ENCODE data around the gene SSNA1. TPM values are rescaled to one million over a fixed set of nuclear protein-coding genes. Genes with fewer than 3 reads are reported as not detected.

Gene SSNA1
- total and polyA plus RNA-seq, 4 experiments from 2014 or later: 48.6 to 161 (median 83.1) TPM

GRCh38 chr9:137205126-137206069, 16.9 kb downstream of the SSNA1 start, which contains the start of the genes NDOR1 and TMEM203:
Gene NDOR1, plus strand, starts transcription at chr9:137205700. Its CDS starts 78 bp downstream, at chr9:137205778.
Gene TMEM203, minus strand, starts transcription at chr9:137205648. Its CDS starts 234 bp downstream, at chr9:137205414.
- intact Hi-C loops (cut with micrococcal nuclease): loop anchor here (1.0 kb wide), 2 partner anchors 17 to 18 kb away; partner anchors contain the start of genes ANAPC2 and SSNA1
- H3K9me3 Mint-ChIP-seq: no peaks in the 10 kb centered on the region
- peak within 1 kb of the TSS; percentile 92 to 99 (median 96) for H3K27ac Mint-ChIP-seq
- no peaks in the 10 kb centered on the region for H3K27me3 Mint-ChIP-seq
- ChIA-PET POLR2A (ENCODE audit: partially characterized antibody) (interaction anchor here (0.6 to 11.9 kb wide), 9 partner anchors 8 to 138 kb away, joined by 3 to 169 read pairs (median 5); partner anchors contain the start of genes ANAPC2, MAN1B1, NELFB and RNF208), CTCF (ENCODE audit: partially characterized antibody) (interaction anchor here (0.6 to 1.5 kb wide), 3 partner anchors 17 to 31 kb away, joined by 3 to 5 read pairs (median 4); partner anchors contain the start of genes ANAPC2 and SSNA1)
- Histone ChIP-seq H3K4me1 (ENCODE audit: insufficient read depth, low read length) (peaks cover 49% of the 10 kb centered on the region), H3K27ac (ENCODE audit: low read depth, low read length) (peak within 1 kb of the TSS; percentile 94), H3K27me3 (ENCODE audit: insufficient read depth, low read length) (no peaks in the 10 kb centered on the region), H3K36me3 (ENCODE audit: insufficient read depth, low read length) (no peaks in the 10 kb centered on the region), H3K4me3 (ENCODE audit: low read length in 2 of 2) (peak within 1 kb of the TSS; percentile 90 to 94), H3K9me3 (ENCODE audit: control insufficient read depth in 1 of 2, low read length in 2 of 2) (no peaks in the 10 kb centered on the region)
- peak within 1 kb of the TSS; percentile 88 to 96 (median 94) for H3K4me3 Mint-ChIP-seq
- H3K36me3 Mint-ChIP-seq: peaks cover 9 to 18% of the 10 kb centered on the region in 2 donors
- peak; percentile 89 to 93 (median 91) for DNase-seq
- peaks cover 26 to 59% (median 48%) of the 10 kb centered on the region in 4 donors for H3K4me1 Mint-ChIP-seq

GRCh38 chr9:137206602-137207001, 18.1 kb downstream of the SSNA1 start:
- Mint-ChIP-seq H3K4me1 (peaks cover 26 to 49% (median 40%) of the 10 kb centered on the region in 4 donors), H3K36me3 (peaks cover 9 to 15% of the 10 kb centered on the region in 2 donors), H3K27ac (peak overlapping the region; percentile 83 to 96 (median 92)), H3K27me3 (no peaks in the 10 kb centered on the region), H3K4me3 (peak overlapping the region; percentile 88 to 96 (median 94)), H3K9me3 (no peaks in the 10 kb centered on the region)
- intact Hi-C loops (cut with micrococcal nuclease): no loop called here
- Histone ChIP-seq H3K36me3 (ENCODE audit: insufficient read depth, low read length) (no peaks in the 10 kb centered on the region), H3K4me1 (ENCODE audit: insufficient read depth, low read length) (peaks cover 43% of the 10 kb centered on the region), H3K9me3 (ENCODE audit: control insufficient read depth in 1 of 2, low read length in 2 of 2) (no peaks in the 10 kb centered on the region), H3K4me3 (ENCODE audit: low read length in 2 of 2) (peak overlapping the region in 1 of 2 donors; percentile 94), H3K27me3 (ENCODE audit: insufficient read depth, low read length) (no peaks in the 10 kb centered on the region), H3K27ac (ENCODE audit: low read depth, low read length) (peak overlapping the region; percentile 94)
- ChIA-PET POLR2A (ENCODE audit: partially characterized antibody) (interaction anchor here (1.4 to 11.9 kb wide), 6 partner anchors 16 to 120 kb away, joined by 4 to 169 read pairs (median 8); partner anchors contain the start of genes ANAPC2, MAN1B1, NELFB and RNF208), CTCF (ENCODE audit: partially characterized antibody) (interaction anchor here (1.1 to 1.5 kb wide), 2 partner anchors 17 to 20 kb away, joined by 4 to 5 read pairs; partner anchors contain the start of gene RNF224)
- DNase-seq: no peak

- ChIA-PET POLR2A (ENCODE audit: partially characterized antibody) (interaction anchor here (0.6 kb wide), 1 partner anchor 19 kb away, joined by 3 read pairs; no protein-coding TSS in a partner anchor), CTCF (ENCODE audit: partially characterized antibody) (no interaction called here)
- peaks cover 8 to 9% of the 10 kb centered on the region in 2 donors for H3K36me3 Mint-ChIP-seq
- peak overlapping the region in 3 of 7 donors; percentile 35 to 71 (median 52) for H3K27ac Mint-ChIP-seq
- Histone ChIP-seq H3K4me1 (ENCODE audit: insufficient read depth, low read length) (peaks cover 8% of the 10 kb centered on the region), H3K36me3 (ENCODE audit: insufficient read depth, low read length) (no peaks in the 10 kb centered on the region), H3K4me3 (ENCODE audit: low read length in 2 of 2) (no peak overlapping the region), H3K27me3 (ENCODE audit: insufficient read depth, low read length) (no peaks in the 10 kb centered on the region), H3K27ac (ENCODE audit: low read depth, low read length) (no peak overlapping the region), H3K9me3 (ENCODE audit: control insufficient read depth in 1 of 2, low read length in 2 of 2) (no peaks in the 10 kb centered on the region)
- H3K4me1 Mint-ChIP-seq: peaks cover 11 to 17% (median 14%) of the 10 kb centered on the region in 4 donors
- no peak for DNase-seq
- H3K4me3 Mint-ChIP-seq: no peak overlapping the region
- no peaks in the 10 kb centered on the region for H3K27me3 Mint-ChIP-seq
- intact Hi-C loops (cut with micrococcal nuclease): no loop called here
- H3K9me3 Mint-ChIP-seq: no peaks in the 10 kb centered on the region
Measured at GRCh38 chr9:137211532-137211931, 23.1 kb downstream of the SSNA1 start.

- Mint-ChIP-seq H3K4me1 (peaks cover under 1 to 7% (median 5%) of the 10 kb centered on the region in 4 donors), H3K27me3 (no peaks in the 10 kb centered on the region), H3K36me3 (peaks cover 2 to 6% of the 10 kb centered on the region in 2 donors), H3K4me3 (no peak overlapping the region), H3K27ac (no peak overlapping the region), H3K9me3 (no peaks in the 10 kb centered on the region)
- ChIA-PET POLR2A (ENCODE audit: partially characterized antibody) (no interaction called here), CTCF (ENCODE audit: partially characterized antibody) (no interaction called here)
- Histone ChIP-seq H3K27ac (ENCODE audit: low read depth, low read length) (no peak overlapping the region), H3K9me3 (ENCODE audit: control insufficient read depth in 1 of 2, low read length in 2 of 2) (no peaks in the 10 kb centered on the region), H3K4me3 (ENCODE audit: low read length in 2 of 2) (no peak overlapping the region), H3K27me3 (ENCODE audit: insufficient read depth, low read length) (no peaks in the 10 kb centered on the region), H3K36me3 (ENCODE audit: insufficient read depth, low read length) (no peaks in the 10 kb centered on the region), H3K4me1 (ENCODE audit: insufficient read depth, low read length) (no peaks in the 10 kb centered on the region)
- intact Hi-C loops (cut with micrococcal nuclease): no loop called here
- no peak for DNase-seq
Measured at GRCh38 chr9:137212520-137212919, 24.0 kb downstream of the SSNA1 start.

- H3K9me3 ChIP-seq (ENCODE audit: control insufficient read depth in 1 of 2, low read length in 2 of 2): no peaks in the 10 kb centered on the region
- H3K27ac Mint-ChIP-seq: peak overlapping the region in 1 of 7 donors; percentile 27
- H3K4me3 ChIP-seq (ENCODE audit: low read length in 2 of 2): no peak overlapping the region
- ChIA-PET POLR2A (ENCODE audit: partially characterized antibody) (interaction anchor here (1.6 kb wide), 1 partner anchor 8 kb away, joined by 7 read pairs; the partner anchor contains the start of genes NDOR1 and TMEM203), CTCF (ENCODE audit: partially characterized antibody) (no interaction called here)
- H3K4me3 Mint-ChIP-seq: no peak overlapping the region
- DNase-seq: no peak
- peaks cover 0 to 4% of the 10 kb centered on the region in 2 donors for H3K36me3 Mint-ChIP-seq
- no peaks in the 10 kb centered on the region for H3K27me3 Mint-ChIP-seq
- H3K9me3 Mint-ChIP-seq: no peaks in the 10 kb centered on the region
- no peaks in the 10 kb centered on the region for H3K27me3 ChIP-seq (ENCODE audit: insufficient read depth, low read length)
- no peak overlapping the region for H3K27ac ChIP-seq (ENCODE audit: low read depth, low read length)
- H3K4me1 Mint-ChIP-seq: peaks cover 0 to 4% (median 2%) of the 10 kb centered on the region in 4 donors
- H3K4me1 ChIP-seq (ENCODE audit: insufficient read depth, low read length): no peaks in the 10 kb centered on the region
- intact Hi-C loops (cut with micrococcal nuclease): no loop called here
- H3K36me3 ChIP-seq (ENCODE audit: insufficient read depth, low read length): no peaks in the 10 kb centered on the region
Measured at GRCh38 chr9:137213160-137214060, 24.9 kb downstream of the SSNA1 start.

GRCh38 chr9:137214620-137215019, 26.1 kb downstream of the SSNA1 start:
- Mint-ChIP-seq H3K4me1 (peaks cover 0 to 1% (median 0%) of the 10 kb centered on the region in 4 donors), H3K36me3 (no peaks in the 10 kb centered on the region), H3K27me3 (no peaks in the 10 kb centered on the region), H3K27ac (peak overlapping the region in 1 of 7 donors; percentile 27), H3K9me3 (no peaks in the 10 kb centered on the region), H3K4me3 (no peak overlapping the region)
- POLR2A ChIA-PET (ENCODE audit: partially characterized antibody): interaction anchor here (1.6 kb wide), 1 partner anchor 9 kb away, joined by 7 read pairs; the partner anchor contains the start of genes NDOR1 and TMEM203
- Histone ChIP-seq H3K4me1 (ENCODE audit: insufficient read depth, low read length) (no peaks in the 10 kb centered on the region), H3K27me3 (ENCODE audit: insufficient read depth, low read length) (no peaks in the 10 kb centered on the region), H3K27ac (ENCODE audit: low read depth, low read length) (no peak overlapping the region), H3K36me3 (ENCODE audit: insufficient read depth, low read length) (no peaks in the 10 kb centered on the region), H3K4me3 (ENCODE audit: low read length in 2 of 2) (no peak overlapping the region), H3K9me3 (ENCODE audit: control insufficient read depth in 1 of 2, low read length in 2 of 2) (no peaks in the 10 kb centered on the region)
- DNase-seq: no peak
- intact Hi-C loops (cut with micrococcal nuclease): no loop called here
- CTCF ChIA-PET (ENCODE audit: partially characterized antibody): interaction anchor here (3.0 kb wide), 1 partner anchor 22 kb away, joined by 10 read pairs; no protein-coding TSS in a partner anchor

All from CD4-positive, alpha-beta memory T cell (primary cell).